GM23338 (cell line): ENCODE measurements around the gene KLHL36. TPM values are rescaled to one million over a fixed set of nuclear protein-coding genes. Genes with fewer than 3 reads are reported as not detected.
A peak's percentile ranks its signal among the peaks of the same experiment; 100 is the strongest.

Source experiments
- ATAC-seq: fragments of 200-7000 bp; cut with Tn5 transposase; 3 replicates; pipeline ENCODE4 v1.9.1; 2020
- DNase-seq: peaks from one replicate; pipeline ENCODE4 v3.0.0-alpha.2; 2015; ENCODE audit warnings: low spot score
- H2AFZ ChIP-seq: fragments of 200-600 bp; sonication (generic); 2 replicates; pipeline ENCODE4 v1.8.0; 2016; ENCODE audit warnings: antibody characterized with exemption, mild to moderate bottlenecking, moderate library complexity
- H3F3A ChIP-seq: fragments of 200-600 bp; sonication (generic); replicated peaks from 2 replicates; pipeline ENCODE4 v1.8.0; 2017; ENCODE audit warnings: antibody characterized with exemption, mixed run types, low read depth
- H3K27ac ChIP-seq: fragments of 200-600 bp; sonication (generic); 2 replicates; pipeline ENCODE4 v1.6.1; 2016; ENCODE audit warnings: low read depth
- H3K27me3 ChIP-seq: fragments of 200-600 bp; sonication (generic); 2 replicates; pipeline ENCODE4 v1.8.0; 2016; ENCODE audit warnings: mild to moderate bottlenecking, mixed run types, moderate library complexity; ENCODE audit not compliant: insufficient read depth
- H3K36me3 ChIP-seq: fragments of 200-600 bp; sonication (generic); 2 replicates; pipeline ENCODE4 v1.8.0; 2016; ENCODE audit warnings: mild to moderate bottlenecking; ENCODE audit not compliant: insufficient read depth
- H3K4me1 ChIP-seq: fragments of 200-600 bp; sonication (generic); 2 replicates; pipeline ENCODE4 v1.8.0; 2016; ENCODE audit warnings: mild to moderate bottlenecking, moderate library complexity; ENCODE audit not compliant: insufficient read depth
- H3K4me2 ChIP-seq: fragments of 200-600 bp; sonication (generic); 2 replicates; pipeline ENCODE4 v1.7.1; 2017; ENCODE audit warnings: mixed run types
- H3K4me3 ChIP-seq: fragments of 200-600 bp; sonication (generic); 2 replicates; pipeline ENCODE4 v1.6.1; 2016; ENCODE audit warnings: mixed run types
- H3K79me2 ChIP-seq: fragments of 200-600 bp; sonication (generic); replicated peaks from 2 replicates; pipeline ENCODE4 v1.8.0; 2017; ENCODE audit warnings: mild to moderate bottlenecking; ENCODE audit not compliant: insufficient read depth
- H3K9me2 ChIP-seq: fragments of 200-600 bp; sonication (generic); 2 replicates; pipeline ENCODE4 v1.8.0; 2017; ENCODE audit not compliant: insufficient read depth
- H4K20me1 ChIP-seq: fragments of 200-600 bp; sonication (generic); replicated peaks from 2 replicates; pipeline ENCODE4 v1.8.0; 2017; ENCODE audit warnings: mild to moderate bottlenecking; ENCODE audit not compliant: insufficient read depth
- H3K27ac Mint-ChIP-seq: 2 replicates; pipeline ENCODE4 v1.8.0; 2020; ENCODE audit warnings: inconsistent platforms, mild to moderate bottlenecking, moderate library complexity, mixed read lengths
- H3K27me3 Mint-ChIP-seq: 3 replicates; pipeline ENCODE4 v1.8.0; 2022; ENCODE audit warnings: low read depth, mild to moderate bottlenecking, moderate library complexity, mixed read lengths, inconsistent platforms; ENCODE audit not compliant: insufficient read depth, poor library complexity
- H3K36me3 Mint-ChIP-seq: 3 replicates; pipeline ENCODE4 v1.8.0; 2021; ENCODE audit warnings: low read depth, mild to moderate bottlenecking, inconsistent platforms, moderate library complexity, mixed read lengths
- H3K4me1 Mint-ChIP-seq: 3 replicates; pipeline ENCODE4 v1.8.0; 2020; ENCODE audit warnings: mild to moderate bottlenecking, inconsistent platforms, mixed read lengths
- H3K4me3 Mint-ChIP-seq: 3 replicates; pipeline ENCODE4 v1.8.0; 2021; ENCODE audit warnings: moderate library complexity, mild to moderate bottlenecking, inconsistent platforms, mixed read lengths
- H3K9me3 Mint-ChIP-seq: 3 replicates; pipeline ENCODE4 v1.8.0; 2020; ENCODE audit warnings: moderate library complexity, mild to moderate bottlenecking, inconsistent platforms, mixed read lengths
- CREB1 ChIP-seq: fragments of 250-450 bp; sonication (Bioruptor Pico); IDR thresholded peaks from 2 replicates; pipeline ENCODE4 v1.5.0; 2020; ENCODE audit warnings: low read depth, mild to moderate bottlenecking, moderate library complexity
- ETS1 ChIP-seq: IDR thresholded peaks from 2 replicates; pipeline ENCODE4 v1.6.1; 2016; ENCODE audit warnings: antibody characterized with exemption
- EZH2 ChIP-seq: fragments of 200-600 bp; sonication (generic); IDR thresholded peaks from one replicate; pipeline ENCODE4 v1.8.0; 2017; ENCODE audit warnings: antibody characterized with exemption, mild to moderate bottlenecking, low read depth; ENCODE audit not compliant: unreplicated experiment
- EZH2phosphoT487 ChIP-seq: fragments of 200-600 bp; sonication (generic); IDR thresholded peaks from one replicate; pipeline ENCODE4 v1.8.1; 2018; ENCODE audit warnings: antibody characterized with exemption; ENCODE audit not compliant: unreplicated experiment
- JUNB ChIP-seq: IDR thresholded peaks from one replicate; pipeline ENCODE4 v1.6.1; 2016; ENCODE audit warnings: antibody characterized with exemption; ENCODE audit not compliant: unreplicated experiment
- NANOG ChIP-seq: IDR thresholded peaks from 2 replicates; pipeline ENCODE4 v1.6.1; 2016; ENCODE audit warnings: antibody characterized with exemption, borderline replicate concordance
- REST ChIP-seq: IDR thresholded peaks from one replicate; pipeline ENCODE4 v1.6.1; 2018; ENCODE audit warnings: antibody characterized with exemption; ENCODE audit not compliant: unreplicated experiment
- ZNF114 ChIP-seq: fragments of 250-450 bp; sonication (Bioruptor Pico); IDR thresholded peaks from 2 replicates; pipeline ENCODE4 v1.5.0; 2020; ENCODE audit warnings: mild to moderate bottlenecking, moderate library complexity
- ZNF331 ChIP-seq: fragments of 250-450 bp; sonication (Bioruptor Pico); IDR thresholded peaks from 2 replicates; pipeline ENCODE4 v1.5.0; 2020; ENCODE audit warnings: low read depth, mild to moderate bottlenecking, moderate library complexity
- ZNF462 ChIP-seq: fragments of 250-450 bp; sonication (Bioruptor Pico); IDR thresholded peaks from 2 replicates; pipeline ENCODE4 v1.5.0; 2020; ENCODE audit warnings: mild to moderate bottlenecking, moderate library complexity
- polyA plus RNA-seq: library from polyadenylated mRNA; unstranded; fragments of >200 nt; fragmentation: Nextera tagmentation; extraction: Ambion mirVana; gene quantifications from 2 replicates; pipeline ENCODE4 v1.2.1, GENCODE V29; 2016
- total RNA-seq: library from RNA; depleted of rRNA; stranded (reverse); fragments of >200 nt; shearing (Covaris generic); gene quantifications from 2 replicates; pipeline ENCODE4 v1.2.3, GENCODE V29; 2014

Gene KLHL36
- total and polyA plus RNA-seq, 2 experiments from 2014 or later = 13.4 to 70.4 TPM

GRCh38 chr16:84614968-84615813, 33.1 kb upstream of the KLHL36 start:
- Histone ChIP-seq H3K27ac (no peak overlapping the region), H3K4me3 (peak overlapping the region; percentile 20; the same call in 1 of the 2 replicates), H3K27me3 (peaks cover 13% of the 10 kb centered on the region), H3K36me3 (no peaks in the 10 kb centered on the region; the same call in 1 of the 2 replicates), H2AFZ (no peak overlapping the region), H3K9me2 (no peaks in the 10 kb centered on the region), H3F3A (0 out of 2 replicates have a peak, but pooled peaks cover 5% of the 10 kb centered on the region), H4K20me1 (peaks cover 32% of the 10 kb centered on the region), H3K4me2 (no peak overlapping the region; the same call in 1 of the 2 replicates), H3K4me1 (peaks cover 15% of the 10 kb centered on the region), H3K79me2 (peaks cover 71% of the 10 kb centered on the region)
- Mint-ChIP-seq H3K4me3 (peak overlapping the region; percentile 57; the same call in 2 of the 3 replicates), H3K4me1 (peaks cover 45% of the 10 kb centered on the region), H3K36me3 (peaks cover 23% of the 10 kb centered on the region), H3K9me3 (no peaks in the 10 kb centered on the region; the same call in 2 of the 3 replicates), H3K27me3 (peaks cover 17% of the 10 kb centered on the region), H3K27ac (no peak overlapping the region)
- TF ChIP-seq ETS1 = no peak
- no peak for ATAC-seq
- DNase-seq = no peak

GRCh38 chr16:84616515-84616914, 31.8 kb upstream of the KLHL36 start:
- Histone ChIP-seq H3K4me1 (peaks cover 15% of the 10 kb centered on the region), H3K4me2 (peak overlapping the region; percentile 97), H3K4me3 (peak overlapping the region; percentile 90), H3F3A (0 out of 2 replicates have a peak, but pooled peaks cover 10% of the 10 kb centered on the region), H3K9me2 (no peaks in the 10 kb centered on the region), H3K36me3 (no peaks in the 10 kb centered on the region; the same call in 1 of the 2 replicates), H4K20me1 (peaks cover 25% of the 10 kb centered on the region), H3K27ac (no peak overlapping the region), H2AFZ (no peak overlapping the region), H3K79me2 (peaks cover 58% of the 10 kb centered on the region), H3K27me3 (peaks cover 13% of the 10 kb centered on the region)
- Mint-ChIP-seq H3K27me3 (peaks cover 17% of the 10 kb centered on the region), H3K4me3 (peak overlapping the region; percentile 96), H3K27ac (no peak overlapping the region), H3K36me3 (peaks cover 14% of the 10 kb centered on the region), H3K4me1 (peaks cover 48% of the 10 kb centered on the region), H3K9me3 (no peaks in the 10 kb centered on the region; the same call in 2 of the 3 replicates)
- no peak for ATAC-seq
- DNase-seq = no peak
- TF ChIP-seq CREB1 (CRISPR knock-in tag) = no peak
- TF ChIP-seq EZH2phosphoT487 = no peak
- TF ChIP-seq NANOG = no peak
- no peak for TF ChIP-seq ZNF331 (CRISPR knock-in tag)
- no peak for TF ChIP-seq EZH2
- no peak for TF ChIP-seq REST
- no peak for TF ChIP-seq JUNB
- TF ChIP-seq ZNF114 = no peak
- TF ChIP-seq ZNF462 = no peak
